ENCODE results near the gene PHOSPHO2.

PHOSPHO2 gene

GRCh38 chr2:169718930-169719504, 24.7 kb downstream of the PHOSPHO2 start:
- H3K4me3 ChIP-seq (ENCODE audit: control insufficient read depth, low read depth, low read length), result no peak overlapping the region
- DNase-seq (ENCODE audit: low read depth), result no peak
- TF ChIP-seq CTCF (conservative IDR thresholded peaks at IDR 0.05; ENCODE audit: control insufficient read depth, insufficient read depth, low read depth, low read length), result no peak

- no peak for TF ChIP-seq CTCF (conservative IDR thresholded peaks at IDR 0.05; ENCODE audit: control insufficient read depth, insufficient read depth, low read depth, low read length)
- DNase-seq (ENCODE audit: low read depth), result no peak
- no peak overlapping the region for H3K4me3 ChIP-seq (ENCODE audit: control insufficient read depth, low read depth, low read length)
Observed at GRCh38 chr2:169721016-169721415, 26.7 kb downstream of the PHOSPHO2 start.

GRCh38 chr2:169727065-169727464, 32.8 kb downstream of the PHOSPHO2 start:
- no peak overlapping the region for H3K4me3 ChIP-seq (ENCODE audit: control insufficient read depth, low read depth, low read length)
- DNase-seq (ENCODE audit: low read depth), result no peak
- TF ChIP-seq CTCF (conservative IDR thresholded peaks at IDR 0.05; ENCODE audit: control insufficient read depth, insufficient read depth, low read depth, low read length), result no peak

GRCh38 chr2:169729274-169729605, 35.0 kb downstream of the PHOSPHO2 start:
- DNase-seq (ENCODE audit: low read depth), result no peak
- TF ChIP-seq CTCF (conservative IDR thresholded peaks at IDR 0.05; ENCODE audit: control insufficient read depth, insufficient read depth, low read depth, low read length), result no peak
- H3K4me3 ChIP-seq (ENCODE audit: control insufficient read depth, low read depth, low read length), result no peak overlapping the region

- DNase-seq (ENCODE audit: low read depth), result no peak
- H3K4me3 ChIP-seq (ENCODE audit: control insufficient read depth, low read depth, low read length), result no peak overlapping the region
- TF ChIP-seq CTCF (conservative IDR thresholded peaks at IDR 0.05; ENCODE audit: control insufficient read depth, insufficient read depth, low read depth, low read length), result no peak
Observed at GRCh38 chr2:169732075-169732474, 37.8 kb downstream of the PHOSPHO2 start.

GRCh38 chr2:169732583-169733358, 38.5 kb downstream of the PHOSPHO2 start:
- DNase-seq (ENCODE audit: low read depth), result no peak
- peak overlapping the region; percentile 51 for H3K4me3 ChIP-seq (ENCODE audit: control insufficient read depth, low read depth, low read length)
- TF ChIP-seq CTCF (conservative IDR thresholded peaks at IDR 0.05; ENCODE audit: control insufficient read depth, insufficient read depth, low read depth, low read length), result no peak

Measured in fibroblast of mammary gland (primary cell).